Kidney (tissue), 14 donors: ENCODE measurements around the gene TNFRSF14. TPM values are rescaled to one million over a fixed set of nuclear protein-coding genes. Genes with fewer than 3 reads are reported as not detected.

Experiments
- DNase-seq, 5 donors: peaks; one replicate each; pipeline ENCODE4 v3.0.0-alpha.2; 2013 to 2020
- FAIRE-seq: peaks from 2 replicates; lab custom pipeline; 2012; peaks lifted over from hg19 to GRCh38; lab: Jason Lieb, UNC
- H3K27ac ChIP-seq, 2 donors: one replicate each; pipeline ENCODE4 v1.7.0; 2013; ENCODE audit warnings: low read depth in 2 of 2, low read length in 2 of 2, inconsistent platforms in 1 of 2
- H3K27me3 ChIP-seq: one replicate; pipeline ENCODE4 v1.7.1; 2013; ENCODE audit warnings: low read length, inconsistent platforms; ENCODE audit not compliant: control insufficient read depth, insufficient read depth
- H3K36me3 ChIP-seq, 3 donors: one replicate each; pipeline versions ENCODE4 v1.7.0 to v1.7.1; 2013; ENCODE audit warnings: low read length in 3 of 3, control low read depth in 1 of 3, inconsistent platforms in 1 of 3; ENCODE audit not compliant: insufficient read depth in 3 of 3, control insufficient read depth in 2 of 3
- H3K4me1 ChIP-seq, 3 donors: one replicate each; pipeline versions ENCODE4 v1.7.0 to v1.7.1; 2013; ENCODE audit warnings: low read length in 3 of 3, inconsistent platforms in 1 of 3, low read depth in 1 of 3; ENCODE audit not compliant: control insufficient read depth in 2 of 3, insufficient read depth in 2 of 3
- H3K4me3 ChIP-seq, 3 donors: one replicate each; pipeline versions ENCODE4 v1.7.0 to v1.8.1; 2013; ENCODE audit warnings: low read length in 3 of 3, control low read depth in 1 of 3, inconsistent platforms in 1 of 3
- H3K9ac ChIP-seq, 3 donors: one replicate each; pipeline versions ENCODE4 v1.7.0 to v1.7.1; 2013; ENCODE audit warnings: low read length in 3 of 3, control low read depth in 1 of 3, inconsistent platforms in 1 of 3
- H3K9me3 ChIP-seq, 3 donors: one replicate each; pipeline versions ENCODE4 v1.7.0 to v1.7.1; 2013; ENCODE audit warnings: low read length in 3 of 3, control low read depth in 1 of 3, inconsistent platforms in 1 of 3; ENCODE audit not compliant: control insufficient read depth in 2 of 3, insufficient read depth in 1 of 3
- CTCF ChIP-seq: IDR thresholded peaks from 3 replicates; pipeline ENCODE4 v1.5.1; 2012; ENCODE audit warnings: mild to moderate bottlenecking, moderate library complexity, borderline replicate concordance; ENCODE audit not compliant: insufficient read depth; ENCODE audit errors: extremely low read depth
- intact Hi-C: fragments of 100-400 bp; cut with DNase I; formaldehyde crosslinking; loops from one replicate; pipeline ENCODE4 v1.11.1; 2022
- polyA plus RNA-seq: library from polyadenylated mRNA; stranded (reverse); fragments of 350-450 nt; fragmentation: Illumina TruSeq; extraction: RNeasy Lipid Tissue Mini Kit (QIAGEN cat#74804); gene quantifications from one replicate; pipeline ENCODE4 v1.2.3, GENCODE V29; 2014; ENCODE audit warnings: low read depth, low replicate concordance; ENCODE audit not compliant: insufficient read depth
- total RNA-seq: library from RNA; stranded (reverse); fragmentation: NEBNext Ultra II Directional; extraction: Animal tissue kit (Norgen Biotek cat#: 25700); gene quantifications from one replicate; pipeline ENCODE4 v1.2.1, GENCODE V29; 2021
- donor health status: control.
- donor health status: control.
- donor health status: control.
- donor health status: control.
- donor health status: control.
- donor health status: DM: yes; HTN: yes; CAD: no.
- donor health status: Normal renal cell carcinoma (clear cell type).

TNFRSF14 gene
- total and polyA plus RNA-seq, 2 donors from 2014 or later: 95.0 to 99.1 TPM

GRCh38 chr1:2602866-2603520 lies 46.8 kb downstream of the TNFRSF14 start:
- no peak overlapping the region for H3K27ac ChIP-seq
- no peaks in the 10 kb centered on the region for H3K9me3 ChIP-seq
- no peak overlapping the region for H3K4me3 ChIP-seq
- no peaks in the 10 kb centered on the region for H3K36me3 ChIP-seq
- H3K9ac ChIP-seq: no peak overlapping the region
- H3K27me3 ChIP-seq: no peaks in the 10 kb centered on the region
- intact Hi-C loops: no loop called here
- no peak for FAIRE-seq
- no peak for TF ChIP-seq CTCF
- peak in 2 of 5 donors; percentile 7 to 53 for DNase-seq
- no peaks in the 10 kb centered on the region for H3K4me1 ChIP-seq

GRCh38 chr1:2603521-2604155 lies 47.5 kb downstream of the TNFRSF14 start:
- DNase-seq: peak in 2 of 5 donors; percentile 8 to 68
- Histone ChIP-seq H3K9me3 (no peaks in the 10 kb centered on the region), H3K4me1 (no peaks in the 10 kb centered on the region), H3K4me3 (no peak overlapping the region), H3K36me3 (no peaks in the 10 kb centered on the region), H3K27ac (no peak overlapping the region), H3K9ac (no peak overlapping the region), H3K27me3 (no peaks in the 10 kb centered on the region)
- FAIRE-seq: no peak
- no peak for TF ChIP-seq CTCF
- intact Hi-C loops: no loop called here

GRCh38 chr1:2604156-2604843 lies 48.1 kb downstream of the TNFRSF14 start:
- Histone ChIP-seq H3K27ac (no peak overlapping the region), H3K4me1 (no peaks in the 10 kb centered on the region), H3K9ac (no peak overlapping the region), H3K27me3 (no peaks in the 10 kb centered on the region), H3K4me3 (no peak overlapping the region), H3K36me3 (no peaks in the 10 kb centered on the region), H3K9me3 (no peaks in the 10 kb centered on the region)
- DNase-seq (peak in 3 of 5 donors; percentile 4 to 67 (median 33)), FAIRE-seq (no peak)
- intact Hi-C loops: no loop called here
- no peak for TF ChIP-seq CTCF
